Urinary bladder (tissue), 4 donors: ENCODE results near the gene ATP8A1. TPM values are rescaled to one million over a fixed set of nuclear protein-coding genes. Genes with fewer than 3 reads are reported as not detected.

Experiments used
- DNase-seq: peaks from one replicate; pipeline ENCODE4 v3.0.0-alpha.2; 2015; ENCODE audit errors: extremely low spot score
- H3K27ac ChIP-seq: one replicate; pipeline ENCODE4 v1.5.1; 2013; ENCODE audit warnings: low read depth, mild to moderate bottlenecking, moderate library complexity
- H3K36me3 ChIP-seq: one replicate; pipeline ENCODE4 v1.6.1; 2013; ENCODE audit warnings: mild to moderate bottlenecking, moderate library complexity; ENCODE audit not compliant: insufficient read depth
- H3K4me1 ChIP-seq: one replicate; pipeline ENCODE4 v1.6.1; 2013; ENCODE audit warnings: mild to moderate bottlenecking, moderate library complexity; ENCODE audit not compliant: insufficient read depth
- H3K4me3 ChIP-seq: one replicate; pipeline ENCODE4 v1.5.1; 2013; ENCODE audit warnings: low read depth, low read length
- WGBS: extraction: QIAGEN DNeasy Blood & Tissue Kit; methylation state at CpG from one replicate; pipeline ENCODE4 v1.1.7; 2013; 5-methylcytosine and 5-hydroxymethylcytosine counted together
- polyA plus RNA-seq: library from polyadenylated mRNA; stranded (reverse); fragments of 200-250 nt; gene quantifications from one replicate; pipeline ENCODE4 v1.2.3, GENCODE V29; 2013
- total RNA-seq: library from RNA; depleted of rRNA; stranded (reverse); fragments of >200 nt; gene quantifications from one replicate; pipeline ENCODE4 v1.2.3, GENCODE V29; 2014
- donor health status: healthy with polysubstance abuse.
- donor health status: healthy.

Gene ATP8A1
- total and polyA plus RNA-seq, 2 donors = 3.9 to 59.2 TPM

DNA sequence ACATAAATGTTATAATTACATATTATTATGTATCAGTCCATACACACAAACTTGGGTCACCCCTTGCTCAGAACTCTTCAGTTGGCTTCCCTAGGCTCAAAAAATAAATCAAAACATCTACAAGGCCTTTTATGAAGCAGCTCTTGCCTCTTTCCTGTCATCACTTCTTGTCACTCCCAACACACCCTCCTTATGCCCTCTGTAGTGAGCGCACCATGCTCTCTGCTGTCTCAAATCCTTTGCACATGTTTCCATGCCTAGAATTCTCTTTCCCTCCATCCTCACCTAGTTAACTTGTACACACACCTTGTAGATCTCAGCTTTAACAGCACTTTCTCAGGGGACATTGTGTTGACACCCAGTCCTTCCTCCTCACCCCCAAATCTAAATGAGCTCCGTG lies 53.0 kb downstream of the ATP8A1 start:
- Histone ChIP-seq H3K27ac (no peak overlapping the region), H3K36me3 (no peaks in the 10 kb centered on the region), H3K4me3 (no peak overlapping the region), H3K4me1 (no peaks in the 10 kb centered on the region)
- DNase-seq = no peak
- 74% methylated on average over 2 of the region's 2 CpGs for WGBS

DNA sequence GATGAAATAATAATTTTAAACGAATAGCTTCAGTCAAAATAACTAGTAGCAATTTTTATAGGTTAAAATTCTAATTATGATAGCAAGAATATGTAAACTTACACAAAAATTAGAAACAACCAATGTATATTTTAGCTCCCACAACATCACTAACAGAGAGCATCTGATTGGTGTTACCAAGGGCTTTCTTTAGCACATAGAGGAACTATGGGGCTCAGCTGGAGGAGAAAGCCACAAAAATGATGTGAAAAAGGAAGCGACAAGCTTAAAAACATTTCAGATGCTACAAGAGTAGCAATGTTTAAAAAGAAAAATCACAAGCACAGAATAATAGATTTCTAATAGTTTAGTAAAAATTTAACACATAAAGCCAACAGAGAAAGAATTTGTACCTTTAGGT lies 56.3 kb downstream of the ATP8A1 start:
- DNase-seq = no peak
- Histone ChIP-seq H3K36me3 (no peaks in the 10 kb centered on the region), H3K4me1 (no peaks in the 10 kb centered on the region), H3K4me3 (no peak overlapping the region), H3K27ac (no peak overlapping the region)
- WGBS = 58% methylated on average over 2 of the region's 2 CpGs

DNA sequence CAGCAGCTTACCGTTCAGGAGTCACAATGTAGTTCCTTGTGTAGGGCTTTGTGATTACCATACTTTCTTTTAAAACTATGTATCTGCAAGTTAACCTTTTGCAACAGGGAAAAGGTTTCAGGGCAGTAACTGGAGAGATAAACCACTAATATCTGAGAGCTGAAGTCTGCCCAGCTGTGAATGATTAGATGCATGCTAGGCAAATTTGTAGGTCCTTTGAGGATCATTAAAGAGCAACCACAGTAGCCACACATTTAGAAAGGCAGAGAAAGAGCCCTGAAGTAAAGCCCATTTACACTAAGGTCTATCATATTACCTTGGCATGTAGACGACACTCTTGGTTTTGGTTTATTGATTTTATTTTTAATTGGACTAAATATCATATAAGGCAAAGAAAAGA lies 60.0 kb downstream of the ATP8A1 start:
- Histone ChIP-seq H3K36me3 (no peaks in the 10 kb centered on the region), H3K27ac (no peak overlapping the region), H3K4me1 (no peaks in the 10 kb centered on the region), H3K4me3 (no peak overlapping the region)
- no peak for DNase-seq
- WGBS = 40% methylated on average over 2 of the region's 2 CpGs

DNA sequence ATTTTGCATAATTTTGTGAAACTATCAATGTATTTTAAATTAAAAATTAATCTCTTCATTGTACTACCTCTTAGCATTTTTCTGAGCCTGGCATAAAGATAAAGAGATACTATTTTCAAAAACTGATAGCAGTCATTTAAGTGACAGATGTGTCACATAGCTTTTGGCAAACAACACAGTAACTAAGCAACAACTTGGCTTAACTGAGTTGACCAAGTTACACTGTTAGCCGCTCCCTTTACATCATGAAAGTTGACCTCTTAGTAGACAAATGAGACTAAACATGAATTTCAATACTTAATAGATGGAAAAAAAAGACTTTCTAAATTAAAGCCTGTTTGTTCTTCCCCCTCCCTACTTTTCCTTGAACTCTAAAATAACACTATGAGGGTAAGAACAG lies 62.0 kb downstream of the ATP8A1 start:
- H3K27ac ChIP-seq = no peak overlapping the region
- no peaks in the 10 kb centered on the region for H3K4me1 ChIP-seq
- 78% methylated on average over 1 of the region's 1 CpG for WGBS
- no peaks in the 10 kb centered on the region for H3K36me3 ChIP-seq
- DNase-seq = no peak
- H3K4me3 ChIP-seq = no peak overlapping the region

DNA sequence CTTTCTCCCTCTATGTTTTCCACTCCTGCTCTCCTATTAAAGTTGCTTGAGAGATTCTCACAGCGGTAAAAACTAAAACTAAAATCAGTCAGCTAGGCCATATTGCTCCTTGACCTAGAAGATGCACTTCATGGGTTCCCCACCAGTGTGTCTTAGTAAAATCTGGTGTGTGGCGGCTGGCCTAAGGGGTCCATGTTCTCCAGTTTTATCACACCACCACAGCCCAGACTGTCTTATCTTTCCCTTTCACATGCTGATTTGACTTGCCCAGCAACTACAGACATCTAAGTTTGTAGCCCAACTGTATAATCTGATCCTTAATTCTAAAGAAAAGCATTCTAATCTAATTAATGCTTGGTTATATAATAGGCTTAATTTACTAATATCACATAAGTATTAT lies 68.0 kb downstream of the ATP8A1 start:
- Histone ChIP-seq H3K36me3 (no peaks in the 10 kb centered on the region), H3K4me3 (no peak overlapping the region), H3K4me1 (no peaks in the 10 kb centered on the region), H3K27ac (no peak overlapping the region)
- WGBS = 94% methylated on average over 2 of the region's 2 CpGs
- no peak for DNase-seq

DNA sequence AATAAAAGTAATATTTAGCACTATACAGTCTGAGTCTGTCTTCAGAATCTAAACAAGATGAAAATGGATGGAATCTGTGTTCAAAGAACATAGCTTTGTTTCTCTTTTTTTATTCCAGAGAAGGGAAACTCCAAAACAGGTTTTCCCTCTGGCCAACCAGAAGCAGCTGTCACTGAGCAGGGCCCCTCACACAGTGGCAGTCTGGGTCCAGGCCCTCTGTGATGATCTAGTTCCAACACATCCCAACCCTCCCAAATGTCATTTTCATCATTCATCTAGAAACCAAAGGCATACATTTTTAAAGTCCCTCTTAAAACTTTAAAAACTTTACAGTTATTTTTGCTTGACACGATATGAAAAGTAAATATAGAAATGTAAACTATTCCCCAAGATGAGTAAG lies 70.1 kb downstream of the ATP8A1 start:
- Histone ChIP-seq H3K4me3 (no peak overlapping the region), H3K36me3 (no peaks in the 10 kb centered on the region), H3K4me1 (no peaks in the 10 kb centered on the region), H3K27ac (no peak overlapping the region)
- no peak for DNase-seq
- WGBS = 67% methylated on average over 1 of the region's 1 CpG

DNA sequence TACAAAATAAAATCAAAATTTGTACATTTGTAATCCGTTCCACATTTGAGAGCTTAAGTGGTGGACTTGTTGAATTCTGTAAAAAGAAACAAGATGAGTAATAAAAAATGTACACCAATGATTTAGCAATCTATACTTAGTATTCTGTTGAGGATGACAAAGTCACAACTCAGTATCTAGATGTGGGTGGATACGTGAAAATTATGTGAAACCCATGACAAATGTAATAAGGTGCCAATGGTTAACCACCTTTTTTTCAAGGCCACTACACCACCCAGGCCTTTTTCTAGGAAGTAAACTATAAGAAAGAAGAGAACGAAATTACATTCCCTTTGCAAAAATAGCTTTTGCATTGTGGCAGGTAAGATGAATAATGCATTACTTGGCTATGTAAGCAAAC lies 77.0 kb downstream of the ATP8A1 start:
- no peak for DNase-seq

DNA sequence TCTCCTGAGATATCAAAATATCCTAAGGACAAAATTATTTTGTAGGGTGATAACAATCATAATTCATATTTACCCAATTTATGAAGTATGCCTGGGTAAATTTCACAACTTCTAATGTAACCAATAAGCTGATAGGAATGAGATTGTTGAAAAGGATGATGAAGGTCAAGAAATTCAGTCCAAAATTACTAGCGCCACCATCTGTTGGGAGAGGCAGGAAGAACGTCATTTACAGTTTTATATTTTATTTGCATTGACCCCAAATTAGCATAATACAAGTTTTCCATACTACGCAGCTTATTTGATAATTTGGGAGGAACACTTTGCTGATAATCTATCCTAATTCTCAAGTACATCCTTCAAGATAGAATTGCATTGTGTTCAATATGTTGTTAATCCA lies 78.7 kb downstream of the ATP8A1 start:
- H3K36me3 ChIP-seq = peaks cover 3% of the 10 kb centered on the region
- WGBS = 83% methylated on average over 3 of the region's 3 CpGs
- H3K27ac ChIP-seq = no peak overlapping the region
- H3K4me1 ChIP-seq = no peaks in the 10 kb centered on the region
- no peak for DNase-seq
- H3K4me3 ChIP-seq = no peak overlapping the region

More for the DNA sequence above, 77.0 kb downstream of the ATP8A1 start:
- Histone ChIP-seq H3K36me3 (peaks cover 3% of the 10 kb centered on the region), H3K4me1 (no peaks in the 10 kb centered on the region), H3K27ac (no peak overlapping the region), H3K4me3 (no peak overlapping the region)
- 88% methylated on average over 3 of the region's 3 CpGs for WGBS

DNA sequence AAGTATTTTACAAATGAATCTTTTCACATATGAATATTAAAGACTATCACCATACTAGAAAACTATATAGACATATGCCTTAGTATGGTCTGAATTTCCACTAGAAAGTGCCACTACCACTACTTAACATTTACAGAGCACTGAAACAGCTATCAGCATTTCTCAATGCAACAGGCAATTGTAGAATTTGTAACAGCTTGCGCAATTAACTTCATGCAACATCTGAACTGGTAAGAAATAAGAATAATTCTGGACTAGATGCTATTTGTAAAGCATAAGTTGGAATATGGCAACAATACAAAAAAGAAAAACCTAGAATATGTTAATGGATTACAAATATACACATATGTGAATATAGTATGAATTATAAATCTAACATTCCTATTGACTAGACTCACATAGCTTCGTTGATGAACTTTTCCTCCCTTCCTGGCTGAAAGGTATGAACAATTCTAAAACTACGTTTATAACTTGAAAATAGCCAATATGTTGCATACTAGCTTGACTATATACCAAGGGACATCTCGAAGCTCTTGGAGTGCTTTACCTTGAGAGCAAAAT lies 82.0 kb downstream of the ATP8A1 start:
- no peaks in the 10 kb centered on the region for H3K4me1 ChIP-seq
- WGBS = 88% methylated on average over 4 of the region's 4 CpGs
- H3K27ac ChIP-seq = no peak overlapping the region
- no peak overlapping the region for H3K4me3 ChIP-seq
- H3K36me3 ChIP-seq = no peaks in the 10 kb centered on the region
- no peak for DNase-seq

DNA sequence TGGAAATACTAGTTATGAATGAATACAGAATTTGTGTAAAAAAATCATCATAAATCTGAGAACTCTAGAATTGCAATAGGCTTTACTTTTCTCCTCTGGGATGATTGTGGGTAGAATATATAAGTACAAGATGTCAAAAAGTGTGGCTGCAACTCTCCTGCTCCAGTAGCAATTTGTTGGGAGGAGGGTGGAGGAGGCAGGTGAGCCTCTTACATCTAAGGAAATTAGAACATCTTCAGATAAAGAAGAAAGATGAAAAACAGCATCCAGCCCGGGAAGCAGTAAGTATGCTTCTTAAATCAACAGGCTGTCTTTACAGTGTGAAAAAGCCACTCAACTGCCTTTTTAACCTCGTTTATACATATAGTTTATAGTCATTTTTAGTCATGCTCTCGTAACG lies 83.7 kb downstream of the ATP8A1 start:
- Histone ChIP-seq H3K27ac (no peak overlapping the region), H3K4me1 (no peaks in the 10 kb centered on the region), H3K36me3 (no peaks in the 10 kb centered on the region), H3K4me3 (no peak overlapping the region)
- 84% methylated on average over 4 of the region's 4 CpGs for WGBS
- DNase-seq = no peak

DNA sequence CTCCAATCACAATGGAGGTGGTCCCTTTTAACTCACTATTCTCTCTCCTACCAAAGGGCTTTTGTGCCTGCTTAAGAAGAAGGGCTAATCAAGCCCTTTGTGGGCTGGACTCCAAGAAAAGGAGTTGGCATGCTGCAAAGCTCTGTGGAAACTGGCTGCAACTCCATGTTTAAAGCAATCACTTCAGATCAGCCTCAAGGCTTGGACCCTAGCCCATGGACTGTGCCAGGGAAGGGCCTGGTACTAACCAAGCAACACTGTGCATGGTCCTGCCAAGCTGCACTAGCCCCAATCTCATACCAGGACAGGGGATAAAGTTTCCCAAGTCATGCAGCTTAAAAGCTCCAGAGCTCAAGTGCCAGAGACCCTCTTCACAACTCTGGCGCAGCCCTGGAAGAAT lies 86.7 kb downstream of the ATP8A1 start:
- 96% methylated on average over 1 of the region's 1 CpG for WGBS
- Histone ChIP-seq H3K4me1 (no peaks in the 10 kb centered on the region), H3K27ac (no peak overlapping the region), H3K4me3 (no peak overlapping the region), H3K36me3 (no peaks in the 10 kb centered on the region)
- no peak for DNase-seq

DNA sequence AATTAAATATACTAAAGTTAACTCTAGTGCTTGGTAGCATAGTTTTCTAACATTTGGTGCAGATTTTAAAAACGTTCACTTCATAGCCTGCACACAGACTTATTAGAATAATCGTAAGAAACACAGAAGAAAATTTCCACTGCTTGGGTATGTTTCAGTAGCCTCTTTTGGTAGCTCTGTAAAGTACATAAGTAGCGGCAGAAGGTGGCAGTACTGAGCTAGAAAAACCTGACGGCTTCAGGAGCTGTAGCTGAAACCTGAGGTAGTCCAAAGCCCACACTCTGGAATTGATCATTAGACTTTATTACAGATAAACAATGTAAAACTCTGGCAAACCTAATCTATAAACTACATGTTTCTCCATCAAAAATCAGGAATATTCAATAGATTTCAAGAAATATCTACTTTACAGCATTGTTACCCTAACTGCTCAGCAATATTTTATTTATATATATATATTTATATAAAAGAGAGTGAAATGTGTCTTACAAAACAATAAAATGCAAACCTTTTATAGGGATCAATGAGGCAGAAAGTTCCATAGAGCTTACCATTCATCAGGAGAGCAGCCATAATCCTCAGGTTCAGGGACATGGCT lies 88.2 kb downstream of the ATP8A1 start:
- no peaks in the 10 kb centered on the region for H3K36me3 ChIP-seq
- no peak overlapping the region for H3K27ac ChIP-seq
- 4% methylated on average over 4 of the region's 4 CpGs for WGBS
- peak; percentile 7 for DNase-seq
- H3K4me3 ChIP-seq = no peak overlapping the region
- no peaks in the 10 kb centered on the region for H3K4me1 ChIP-seq

DNA sequence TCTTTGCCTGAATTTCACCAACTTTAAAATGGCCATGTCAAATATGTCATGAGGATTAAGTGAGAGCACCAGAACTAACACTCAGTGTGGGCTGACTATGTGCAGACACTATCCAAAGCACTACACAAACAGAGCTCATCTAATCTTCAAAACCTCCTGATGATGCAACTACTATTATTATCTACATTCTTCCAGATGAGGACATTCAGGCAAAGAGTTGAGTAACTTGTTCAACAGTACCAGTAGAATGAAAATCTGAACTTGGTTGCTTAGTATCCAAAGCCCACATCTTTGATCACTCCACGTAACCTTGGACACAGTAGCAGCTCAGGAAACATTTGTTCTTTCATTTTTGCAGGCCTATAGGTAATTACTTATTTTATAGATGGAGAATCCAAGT lies 90.1 kb downstream of the ATP8A1 start:
- H3K36me3 ChIP-seq = no peaks in the 10 kb centered on the region
- H3K4me1 ChIP-seq = no peaks in the 10 kb centered on the region
- H3K27ac ChIP-seq = no peak overlapping the region
- WGBS = 87% methylated on average over 1 of the region's 1 CpG
- H3K4me3 ChIP-seq = no peak overlapping the region
- no peak for DNase-seq

DNA sequence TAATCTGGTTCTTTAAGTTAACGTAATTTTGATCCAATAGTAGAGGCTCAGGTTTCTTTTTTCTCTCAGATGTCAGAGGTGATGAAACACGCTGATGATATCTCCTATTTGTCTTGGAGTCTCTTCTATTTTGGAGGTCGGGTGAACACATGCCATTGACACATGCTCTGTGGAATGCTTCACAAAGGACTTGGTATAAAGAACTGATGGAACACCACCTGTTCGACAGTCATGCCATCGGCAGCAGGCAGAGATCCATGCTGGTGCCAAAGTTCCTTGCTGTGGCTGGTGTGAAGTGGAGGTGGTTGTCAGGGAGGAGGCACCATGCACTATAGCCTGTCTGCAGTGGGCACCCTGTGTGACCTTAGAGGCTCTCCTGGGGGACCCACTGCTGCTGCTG lies 94.9 kb downstream of the ATP8A1 start:
- H3K36me3 ChIP-seq = no peaks in the 10 kb centered on the region
- H3K27ac ChIP-seq = no peak overlapping the region
- no peaks in the 10 kb centered on the region for H3K4me1 ChIP-seq
- H3K4me3 ChIP-seq = no peak overlapping the region
- DNase-seq = no peak
- WGBS = 83% methylated on average over 5 of the region's 5 CpGs

DNA sequence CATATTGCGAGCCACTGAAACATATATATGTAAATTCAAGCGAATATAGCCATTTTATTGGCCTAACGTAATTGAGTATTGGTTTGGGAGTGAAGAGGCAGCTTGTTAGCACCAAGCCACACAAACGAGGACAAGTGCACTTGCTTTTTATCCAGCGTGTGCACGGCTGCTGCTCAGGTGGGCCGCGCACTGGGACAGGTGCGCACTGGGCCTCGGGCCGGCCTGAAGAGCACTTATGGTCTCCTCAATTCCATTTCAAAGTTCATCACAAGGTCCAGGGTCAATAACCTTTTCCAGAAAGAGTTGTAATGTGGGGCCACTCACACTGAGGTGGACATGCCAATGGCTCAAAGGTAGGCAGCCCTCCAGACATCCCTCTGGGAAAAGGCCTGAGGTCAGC lies 95.9 kb downstream of the ATP8A1 start:
- no peaks in the 10 kb centered on the region for H3K36me3 ChIP-seq
- no peak for DNase-seq
- no peak overlapping the region for H3K27ac ChIP-seq
- no peak overlapping the region for H3K4me3 ChIP-seq
- no peaks in the 10 kb centered on the region for H3K4me1 ChIP-seq
- WGBS = 94% methylated on average over 11 of the region's 11 CpGs
